Kidney (tissue), 14 donors: ENCODE results near the gene AHNAK. TPM values are rescaled to one million over a fixed set of nuclear protein-coding genes. Genes with fewer than 3 reads are reported as not detected.

Source experiments
- DNase-seq, 5 donors: peaks; one replicate each; pipeline ENCODE4 v3.0.0-alpha.2; 2013 to 2020
- FAIRE-seq: peaks from 2 replicates; lab custom pipeline; 2012; peaks lifted over from hg19 to GRCh38; lab: Jason Lieb, UNC
- H3K27ac ChIP-seq, 2 donors: one replicate each; pipeline ENCODE4 v1.7.0; 2013; ENCODE audit warnings: low read depth in 2 of 2, low read length in 2 of 2, inconsistent platforms in 1 of 2
- H3K27me3 ChIP-seq: one replicate; pipeline ENCODE4 v1.7.1; 2013; ENCODE audit warnings: low read length, inconsistent platforms; ENCODE audit not compliant: control insufficient read depth, insufficient read depth
- H3K36me3 ChIP-seq, 3 donors: one replicate each; pipeline versions ENCODE4 v1.7.0 to v1.7.1; 2013; ENCODE audit warnings: low read length in 3 of 3, control low read depth in 1 of 3, inconsistent platforms in 1 of 3; ENCODE audit not compliant: insufficient read depth in 3 of 3, control insufficient read depth in 2 of 3
- H3K4me1 ChIP-seq, 3 donors: one replicate each; pipeline versions ENCODE4 v1.7.0 to v1.7.1; 2013; ENCODE audit warnings: low read length in 3 of 3, inconsistent platforms in 1 of 3, low read depth in 1 of 3; ENCODE audit not compliant: control insufficient read depth in 2 of 3, insufficient read depth in 2 of 3
- H3K4me3 ChIP-seq, 3 donors: one replicate each; pipeline versions ENCODE4 v1.7.0 to v1.8.1; 2013; ENCODE audit warnings: low read length in 3 of 3, control low read depth in 1 of 3, inconsistent platforms in 1 of 3
- H3K9ac ChIP-seq, 3 donors: one replicate each; pipeline versions ENCODE4 v1.7.0 to v1.7.1; 2013; ENCODE audit warnings: low read length in 3 of 3, control low read depth in 1 of 3, inconsistent platforms in 1 of 3
- H3K9me3 ChIP-seq, 3 donors: one replicate each; pipeline versions ENCODE4 v1.7.0 to v1.7.1; 2013; ENCODE audit warnings: low read length in 3 of 3, control low read depth in 1 of 3, inconsistent platforms in 1 of 3; ENCODE audit not compliant: control insufficient read depth in 2 of 3, insufficient read depth in 1 of 3
- intact Hi-C: fragments of 100-400 bp; cut with DNase I; formaldehyde crosslinking; loops from one replicate; pipeline ENCODE4 v1.11.1; 2022
- polyA plus RNA-seq: library from polyadenylated mRNA; stranded (reverse); fragments of 350-450 nt; fragmentation: Illumina TruSeq; extraction: RNeasy Lipid Tissue Mini Kit (QIAGEN cat#74804); gene quantifications from one replicate; pipeline ENCODE4 v1.2.3, GENCODE V29; 2014; ENCODE audit warnings: low read depth, low replicate concordance; ENCODE audit not compliant: insufficient read depth
- total RNA-seq: library from RNA; stranded (reverse); fragmentation: NEBNext Ultra II Directional; extraction: Animal tissue kit (Norgen Biotek cat#: 25700); gene quantifications from one replicate; pipeline ENCODE4 v1.2.1, GENCODE V29; 2021
- TF ChIP-seq, protein P1 (sequence below): IDR thresholded peaks from 3 replicates; pipeline ENCODE4 v1.5.1; 2012; ENCODE audit warnings: mild to moderate bottlenecking, moderate library complexity, borderline replicate concordance; ENCODE audit not compliant: insufficient read depth; ENCODE audit errors: extremely low read depth
- donor health status: control.
- donor health status: control.
- donor health status: control.
- donor health status: control.
- donor health status: control.
- donor health status: DM: yes; HTN: yes; CAD: no.
- donor health status: Normal renal cell carcinoma (clear cell type).

Gene AHNAK
- total and polyA plus RNA-seq, 2 donors from 2014 or later: 36.6 to 700 TPM

DNA sequence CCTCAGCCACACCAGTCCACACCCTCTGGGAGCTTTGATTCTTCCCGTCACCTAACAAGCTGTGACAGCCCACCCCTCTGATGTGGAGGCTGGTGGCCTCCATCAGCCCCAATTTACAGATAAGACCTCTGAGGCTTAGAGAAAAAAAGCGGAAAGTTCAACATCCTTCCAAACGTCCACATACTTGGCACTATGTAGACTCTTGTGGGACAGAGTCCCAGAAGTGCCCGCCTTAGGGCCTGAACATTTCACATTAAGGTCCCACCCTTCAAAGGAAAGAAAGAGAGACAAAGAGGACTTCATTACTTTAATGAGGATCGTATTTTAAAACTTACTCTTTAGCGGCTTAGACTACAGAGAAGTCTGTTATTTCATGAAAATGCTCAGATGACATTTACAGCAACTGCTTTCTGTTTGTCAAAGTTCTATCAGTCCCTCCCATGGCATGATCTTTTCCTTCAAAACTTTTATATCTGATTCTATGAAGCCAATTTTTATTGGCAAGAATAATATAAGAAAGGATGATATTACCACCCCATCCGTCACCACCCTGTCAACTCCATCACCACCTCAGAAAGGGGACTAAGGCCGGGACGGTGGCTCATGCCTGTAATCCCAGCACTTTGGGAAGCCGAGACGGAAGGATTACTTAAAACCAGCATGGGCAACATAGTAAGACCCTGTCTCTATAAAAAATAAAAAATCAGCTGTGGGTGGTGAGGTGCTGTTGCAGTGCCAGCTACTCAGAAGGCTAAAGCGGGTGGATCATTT lies 143.5 kb downstream of the AHNAK start:
- no peak for DNase-seq
- Histone ChIP-seq H3K27ac (no peak overlapping the region), H3K27me3 (no peaks in the 10 kb centered on the region), H3K9me3 (no peaks in the 10 kb centered on the region), H3K36me3 (no peaks in the 10 kb centered on the region), H3K4me3 (no peak overlapping the region), H3K4me1 (peaks cover 0 to 17% (median 0%) of the 10 kb centered on the region in 3 donors), H3K9ac (no peak overlapping the region)
- TF ChIP-seq, protein P1, sequence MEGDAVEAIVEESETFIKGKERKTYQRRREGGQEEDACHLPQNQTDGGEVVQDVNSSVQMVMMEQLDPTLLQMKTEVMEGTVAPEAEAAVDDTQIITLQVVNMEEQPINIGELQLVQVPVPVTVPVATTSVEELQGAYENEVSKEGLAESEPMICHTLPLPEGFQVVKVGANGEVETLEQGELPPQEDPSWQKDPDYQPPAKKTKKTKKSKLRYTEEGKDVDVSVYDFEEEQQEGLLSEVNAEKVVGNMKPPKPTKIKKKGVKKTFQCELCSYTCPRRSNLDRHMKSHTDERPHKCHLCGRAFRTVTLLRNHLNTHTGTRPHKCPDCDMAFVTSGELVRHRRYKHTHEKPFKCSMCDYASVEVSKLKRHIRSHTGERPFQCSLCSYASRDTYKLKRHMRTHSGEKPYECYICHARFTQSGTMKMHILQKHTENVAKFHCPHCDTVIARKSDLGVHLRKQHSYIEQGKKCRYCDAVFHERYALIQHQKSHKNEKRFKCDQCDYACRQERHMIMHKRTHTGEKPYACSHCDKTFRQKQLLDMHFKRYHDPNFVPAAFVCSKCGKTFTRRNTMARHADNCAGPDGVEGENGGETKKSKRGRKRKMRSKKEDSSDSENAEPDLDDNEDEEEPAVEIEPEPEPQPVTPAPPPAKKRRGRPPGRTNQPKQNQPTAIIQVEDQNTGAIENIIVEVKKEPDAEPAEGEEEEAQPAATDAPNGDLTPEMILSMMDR: no peak
- FAIRE-seq: no peak
- intact Hi-C loops: no loop called here

DNA sequence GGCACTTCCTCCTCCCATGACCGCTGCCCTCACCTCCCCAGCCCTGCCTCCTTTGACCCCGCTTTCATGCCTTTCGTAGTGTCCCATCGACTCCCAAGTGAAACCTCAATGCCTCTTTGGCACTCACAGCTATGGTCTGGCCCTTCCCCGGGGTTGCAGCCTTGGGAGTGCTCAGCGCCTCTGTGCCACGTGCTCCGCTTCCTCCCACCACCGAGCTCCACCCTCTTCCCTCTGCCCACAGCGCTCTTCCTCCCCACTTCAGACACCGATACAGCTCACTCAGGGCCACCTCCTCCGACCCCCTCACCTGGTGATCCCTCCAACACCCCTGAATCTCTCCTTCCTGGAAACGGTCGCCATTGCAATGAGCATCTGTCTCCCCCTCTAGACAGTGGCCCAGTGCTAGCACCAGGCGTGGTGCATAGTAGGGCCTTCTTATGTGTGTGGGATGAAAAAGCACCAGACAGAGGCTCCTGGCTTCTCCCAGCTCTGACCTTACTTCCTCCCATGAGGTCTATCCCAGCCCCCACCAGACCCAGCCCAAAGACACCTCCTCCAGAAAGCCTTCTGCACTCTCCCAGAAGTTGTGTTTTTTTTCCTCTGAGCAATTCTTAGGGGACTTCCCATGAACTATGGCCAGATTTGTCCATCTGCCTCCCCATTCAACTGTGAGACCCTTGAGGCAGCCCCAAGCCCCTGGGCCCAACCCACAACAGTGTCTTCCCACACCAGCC lies 144.2 kb downstream of the AHNAK start:
- no peak overlapping the region for H3K9ac ChIP-seq
- H3K4me1 ChIP-seq: peaks cover 0 to 19% (median 0%) of the 10 kb centered on the region in 3 donors
- no peaks in the 10 kb centered on the region for H3K27me3 ChIP-seq
- FAIRE-seq (no peak), DNase-seq (no peak)
- no peaks in the 10 kb centered on the region for H3K36me3 ChIP-seq
- H3K4me3 ChIP-seq: no peak overlapping the region
- TF ChIP-seq, protein P1: no peak
- intact Hi-C loops: no loop called here
- H3K9me3 ChIP-seq: no peaks in the 10 kb centered on the region
- no peak overlapping the region for H3K27ac ChIP-seq

DNA sequence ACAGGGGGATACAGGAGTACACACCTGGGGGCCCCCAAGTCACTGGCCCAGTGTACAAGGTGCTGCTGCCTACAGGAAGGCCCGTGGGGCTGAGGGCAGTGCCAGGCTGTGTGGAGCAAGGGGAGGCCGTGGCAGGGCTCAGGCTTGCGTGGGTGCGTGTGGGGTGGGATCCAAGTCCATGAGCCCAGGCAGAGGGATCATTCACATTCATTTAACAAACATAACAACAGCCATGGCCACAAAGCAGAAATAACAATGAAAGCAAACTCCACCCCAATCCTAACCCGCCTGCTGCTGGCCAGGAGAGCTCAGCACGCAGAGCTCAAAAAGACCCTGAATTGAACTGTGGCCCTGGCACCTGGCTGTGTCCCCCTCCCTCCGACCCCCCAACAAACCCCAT lies 144.8 kb downstream of the AHNAK start:
- DNase-seq: peak in 1 of 5 donors; percentile 59
- Histone ChIP-seq H3K4me1 (peaks cover 0 to 19% (median 0%) of the 10 kb centered on the region in 3 donors), H3K27me3 (no peaks in the 10 kb centered on the region), H3K27ac (no peak overlapping the region), H3K9me3 (no peaks in the 10 kb centered on the region), H3K4me3 (no peak overlapping the region), H3K36me3 (no peaks in the 10 kb centered on the region), H3K9ac (no peak overlapping the region)
- TF ChIP-seq, protein P1: no peak
- intact Hi-C loops: no loop called here
- no peak for FAIRE-seq
